ENCODE results near the gene CDKN2D. TPM values are rescaled to one million over a fixed set of nuclear protein-coding genes. Genes with fewer than 3 reads are reported as not detected.

The CDKN2D gene
- total and polyA plus RNA-seq, 10 of the 15 experiments (the other 5 are each of a cell fraction or from before 2014, with no cell fraction given) = 0.53 to 17.2 (median 6.7) TPM

GRCh38 chr19:10549733-10550132, 19.0 kb downstream of the CDKN2D start:
- SMC1A ChIA-PET (ENCODE audit: uncharacterized antibody, unreplicated experiment) = no interaction called here
- Histone ChIP-seq H3K4me1 (ENCODE audit: control insufficient read depth, insufficient read depth, low read length) (peaks cover 42% of the 10 kb centered on the region), H2AFZ (ENCODE audit: control insufficient read depth, low read depth, low read length) (no peak overlapping the region), H3K36me3 (ENCODE audit: control insufficient read depth in 2 of 2, insufficient read depth in 2 of 2, low read length in 1 of 2) (peaks cover 20 to 21% of the 10 kb centered on the region in 2 experiments), H3K27ac (ENCODE audit: control insufficient read depth, insufficient read depth) (peak overlapping the region; percentile 42; the same call in 1 of the 2 replicates), H3K9ac (ENCODE audit: control insufficient read depth, insufficient read depth, low read length) (no peak overlapping the region), H3K79me2 (ENCODE audit: control insufficient read depth, insufficient read depth, low read length) (peaks cover 3% of the 10 kb centered on the region), H3K27me3 (replicated peaks in 1 of 2; ENCODE audit: control insufficient read depth in 2 of 2, insufficient read depth in 2 of 2, low read length in 1 of 2) (no peaks in the 10 kb centered on the region), H3K4me3 (no peak overlapping the region), H3K9me3 (replicated peaks; ENCODE audit: control insufficient read depth, insufficient read depth, low read length) (no peaks in the 10 kb centered on the region; the same call in 2 of the 3 replicates), H4K20me1 (ENCODE audit: control insufficient read depth, insufficient read depth) (no peaks in the 10 kb centered on the region), H3K4me2 (ENCODE audit: control insufficient read depth, insufficient read depth) (no peak overlapping the region)
- ATAC-seq = no peak
- TF ChIP-seq RCOR1 (conservative IDR thresholded peaks at IDR 0.05; ENCODE audit: low read depth, low read length) (no peak), HCFC1 (IDR thresholded peaks at IDR 0.05; ENCODE audit: low read length) (no peak), FOS (IDR thresholded peaks at IDR 0.05; ENCODE audit: borderline replicate concordance, extremely low read depth, insufficient read length) (no peak), ZNF622 (IDR thresholded peaks at IDR 0.05) (no peak), TCF3 (IDR thresholded peaks at IDR 0.05; ENCODE audit: borderline replicate concordance, insufficient read depth, low read depth, low read length) (no peak), ZBTB11 (CRISPR knock-in tag; IDR thresholded peaks at IDR 0.05) (no peak)
- 51% methylated on average over 7 of the region's 7 CpGs for WGBS (ENCODE audit: insufficient coverage, insufficient replicate concordance, low lambda C conversion rate, missing lambda C conversion rate)
- RAD21 ChIA-PET (ENCODE audit: unreplicated experiment) = no interaction called here
- no TSS peak for BruUV-seq (replicated peaks)
- CTCF ChIA-PET = no interaction called here
- peak; percentile 13 for FAIRE-seq
- POLR2A ChIA-PET = no interaction called here
- intact Hi-C loops (cut with micrococcal nuclease; ENCODE audit: unreplicated experiment) = no loop called here
- in situ Hi-C loops (cut with MboI) = no loop called here
- DNase-seq (ENCODE audit: low read depth, low spot score) = no peak

All from GM12878 (cell line).